Sigmoid colon (tissue), 4 donors: ENCODE data around the gene KLRG1.

Experiments used
- EP300 ChIP-seq, 4 donors: sonication (generic); formaldehyde crosslinking; IDR thresholded peaks; one replicate each; pipeline ENCODE4 v1.6.1; 2017; ENCODE audit warnings: antibody characterized with exemption in 4 of 4
- POLR2A ChIP-seq, 2 donors: fragments of 450-650 bp; IDR thresholded peaks; one replicate each; pipeline ENCODE4 v1.6.1; 2016; ENCODE audit warnings: antibody characterized with exemption in 2 of 2, mild to moderate bottlenecking in 2 of 2, moderate library complexity in 2 of 2
- POLR2AphosphoS5 ChIP-seq, 4 donors: sonication (generic); formaldehyde crosslinking; IDR thresholded peaks; one replicate each; pipeline ENCODE4 v1.6.1; 2017; ENCODE audit warnings: antibody characterized with exemption in 4 of 4
- TF ChIP-seq, protein P1 (sequence below), 4 experiments: fragments of 450-650 bp in 3 of 4; fragments of 200-600 bp in 1 of 4; IDR thresholded peaks; one replicate each; pipeline ENCODE4 v1.5.1; 2016 to 2019; ENCODE audit warnings: antibody characterized with exemption in 4 of 4, mild to moderate bottlenecking in 3 of 4, moderate library complexity in 2 of 4

DNA sequence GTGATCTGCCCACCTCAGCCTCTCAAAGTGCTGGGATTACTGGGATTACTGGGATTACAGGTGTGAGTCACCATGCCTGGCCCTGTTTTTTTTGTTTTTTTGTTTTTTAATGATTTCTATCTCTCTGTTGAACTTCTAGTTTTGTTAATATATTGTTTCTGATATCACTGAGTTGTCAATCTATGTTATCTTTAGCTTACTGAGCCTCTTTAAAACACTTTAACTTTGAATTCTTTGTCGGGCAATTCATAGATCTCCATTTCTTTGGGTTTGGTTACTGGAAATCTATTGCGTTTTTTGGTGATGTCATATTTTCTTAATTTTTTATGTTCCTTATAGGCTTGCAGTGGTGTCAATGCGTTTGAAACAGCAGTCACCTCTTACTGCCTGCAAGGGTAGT lies 9.2 kb upstream of the KLRG1 start:
- TF ChIP-seq, protein P1, sequence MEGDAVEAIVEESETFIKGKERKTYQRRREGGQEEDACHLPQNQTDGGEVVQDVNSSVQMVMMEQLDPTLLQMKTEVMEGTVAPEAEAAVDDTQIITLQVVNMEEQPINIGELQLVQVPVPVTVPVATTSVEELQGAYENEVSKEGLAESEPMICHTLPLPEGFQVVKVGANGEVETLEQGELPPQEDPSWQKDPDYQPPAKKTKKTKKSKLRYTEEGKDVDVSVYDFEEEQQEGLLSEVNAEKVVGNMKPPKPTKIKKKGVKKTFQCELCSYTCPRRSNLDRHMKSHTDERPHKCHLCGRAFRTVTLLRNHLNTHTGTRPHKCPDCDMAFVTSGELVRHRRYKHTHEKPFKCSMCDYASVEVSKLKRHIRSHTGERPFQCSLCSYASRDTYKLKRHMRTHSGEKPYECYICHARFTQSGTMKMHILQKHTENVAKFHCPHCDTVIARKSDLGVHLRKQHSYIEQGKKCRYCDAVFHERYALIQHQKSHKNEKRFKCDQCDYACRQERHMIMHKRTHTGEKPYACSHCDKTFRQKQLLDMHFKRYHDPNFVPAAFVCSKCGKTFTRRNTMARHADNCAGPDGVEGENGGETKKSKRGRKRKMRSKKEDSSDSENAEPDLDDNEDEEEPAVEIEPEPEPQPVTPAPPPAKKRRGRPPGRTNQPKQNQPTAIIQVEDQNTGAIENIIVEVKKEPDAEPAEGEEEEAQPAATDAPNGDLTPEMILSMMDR (IDR thresholded peaks at IDR 0.05) = no peak
- no peak for TF ChIP-seq POLR2A (IDR thresholded peaks at IDR 0.05)
- no peak for TF ChIP-seq EP300 (IDR thresholded peaks at IDR 0.05)
- no peak for TF ChIP-seq POLR2AphosphoS5 (IDR thresholded peaks at IDR 0.05)
